Measurements from ENCODE around the gene DAPK3.

DAPK3 gene

DNA sequence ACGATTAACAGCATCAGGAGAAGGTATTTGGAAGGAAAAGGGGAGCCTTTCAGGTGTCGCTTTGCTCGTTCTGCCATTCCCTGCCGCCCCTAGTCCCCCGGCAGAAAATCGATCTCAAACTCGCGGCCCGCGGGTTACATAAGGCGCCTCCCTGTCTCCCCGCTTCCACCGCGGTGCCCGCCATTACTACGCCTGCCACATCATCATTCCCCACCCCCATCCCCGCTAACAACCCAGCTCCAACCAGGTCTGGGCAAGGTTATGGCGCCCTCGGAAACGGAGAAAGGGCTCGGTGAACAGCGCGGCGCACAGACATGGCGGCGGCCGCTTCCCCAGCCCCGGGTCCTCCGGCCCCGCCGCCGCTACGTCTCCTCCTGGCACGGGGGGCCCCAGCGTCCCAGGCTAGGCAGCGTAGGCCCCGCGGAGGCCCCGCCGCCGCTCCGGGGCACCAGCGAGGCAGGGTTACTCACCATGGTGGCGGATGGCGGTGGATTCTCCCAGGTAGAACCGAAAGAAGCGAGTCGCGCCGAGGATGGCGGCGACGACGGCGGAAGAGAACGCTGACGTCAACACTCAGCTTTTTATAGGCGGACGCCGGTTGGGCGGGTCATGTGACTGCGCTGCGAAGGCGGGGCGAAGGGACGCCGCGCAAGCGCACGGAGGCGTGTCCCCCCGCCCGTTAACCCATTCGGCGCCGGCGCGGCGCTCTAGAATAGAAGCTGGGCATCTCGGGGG, 14.2 kb upstream of the DAPK3 start, which contains the start of gene EEF2 (continued):
- TF ChIP-seq, protein P1, sequence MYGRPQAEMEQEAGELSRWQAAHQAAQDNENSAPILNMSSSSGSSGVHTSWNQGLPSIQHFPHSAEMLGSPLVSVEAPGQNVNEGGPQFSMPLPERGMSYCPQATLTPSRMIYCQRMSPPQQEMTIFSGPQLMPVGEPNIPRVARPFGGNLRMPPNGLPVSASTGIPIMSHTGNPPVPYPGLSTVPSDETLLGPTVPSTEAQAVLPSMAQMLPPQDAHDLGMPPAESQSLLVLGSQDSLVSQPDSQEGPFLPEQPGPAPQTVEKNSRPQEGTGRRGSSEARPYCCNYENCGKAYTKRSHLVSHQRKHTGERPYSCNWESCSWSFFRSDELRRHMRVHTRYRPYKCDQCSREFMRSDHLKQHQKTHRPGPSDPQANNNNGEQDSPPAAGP (tag by site-specific recombination; IDR thresholded peaks at IDR 0.05) = peak; percentile 93
- peak; percentile 63; the same call in 1 of the 2 replicates for TF ChIP-seq ZBTB21 (tag by site-specific recombination; IDR thresholded peaks at IDR 0.05)
- TF ChIP-seq YY2 (tag by site-specific recombination; IDR thresholded peaks at IDR 0.05) = peak; percentile 96
- TF ChIP-seq ZNF184 (tag by site-specific recombination; IDR thresholded peaks at IDR 0.05) = no peak
- TF ChIP-seq, protein P2, sequence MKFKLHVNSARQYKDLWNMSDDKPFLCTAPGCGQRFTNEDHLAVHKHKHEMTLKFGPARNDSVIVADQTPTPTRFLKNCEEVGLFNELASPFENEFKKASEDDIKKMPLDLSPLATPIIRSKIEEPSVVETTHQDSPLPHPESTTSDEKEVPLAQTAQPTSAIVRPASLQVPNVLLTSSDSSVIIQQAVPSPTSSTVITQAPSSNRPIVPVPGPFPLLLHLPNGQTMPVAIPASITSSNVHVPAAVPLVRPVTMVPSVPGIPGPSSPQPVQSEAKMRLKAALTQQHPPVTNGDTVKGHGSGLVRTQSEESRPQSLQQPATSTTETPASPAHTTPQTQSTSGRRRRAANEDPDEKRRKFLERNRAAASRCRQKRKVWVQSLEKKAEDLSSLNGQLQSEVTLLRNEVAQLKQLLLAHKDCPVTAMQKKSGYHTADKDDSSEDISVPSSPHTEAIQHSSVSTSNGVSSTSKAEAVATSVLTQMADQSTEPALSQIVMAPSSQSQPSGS (tag by site-specific recombination; IDR thresholded peaks at IDR 0.05; ENCODE audit: low read depth) = peak; percentile 95
- 0 out of 2 replicates have a peak, but pooled peaks have one; percentile 23 for TF ChIP-seq ZBTB1 (tag by site-specific recombination; IDR thresholded peaks at IDR 0.05)
- peak; percentile 73 for TF ChIP-seq SP2 (tag by site-specific recombination; IDR thresholded peaks at IDR 0.05)
- TF ChIP-seq ZNF843 (tag by site-specific recombination; IDR thresholded peaks at IDR 0.05) = 0 out of 2 replicates have a peak, but pooled peaks have one; percentile 49
- no peak for TF ChIP-seq ZNF473 (tag by site-specific recombination; IDR thresholded peaks at IDR 0.05)
- TF ChIP-seq, protein P3, sequence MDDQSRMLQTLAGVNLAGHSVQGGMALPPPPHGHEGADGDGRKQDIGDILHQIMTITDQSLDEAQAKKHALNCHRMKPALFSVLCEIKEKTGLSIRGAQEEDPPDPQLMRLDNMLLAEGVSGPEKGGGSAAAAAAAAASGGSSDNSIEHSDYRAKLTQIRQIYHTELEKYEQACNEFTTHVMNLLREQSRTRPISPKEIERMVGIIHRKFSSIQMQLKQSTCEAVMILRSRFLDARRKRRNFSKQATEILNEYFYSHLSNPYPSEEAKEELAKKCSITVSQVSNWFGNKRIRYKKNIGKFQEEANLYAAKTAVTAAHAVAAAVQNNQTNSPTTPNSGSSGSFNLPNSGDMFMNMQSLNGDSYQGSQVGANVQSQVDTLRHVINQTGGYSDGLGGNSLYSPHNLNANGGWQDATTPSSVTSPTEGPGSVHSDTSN (CRISPR knock-in tag; IDR thresholded peaks at IDR 0.05) = peak; percentile 79; the same call in 1 of the 2 replicates
- no peak for TF ChIP-seq OSR2 (tag by site-specific recombination; IDR thresholded peaks at IDR 0.05)
- TF ChIP-seq ZNF501 (tag by site-specific recombination; IDR thresholded peaks at IDR 0.05) = peak; percentile 71; the same call in 1 of the 2 replicates
- peak; percentile 86; the same call in 1 of the 2 replicates for TF ChIP-seq KLF9 (tag by site-specific recombination; IDR thresholded peaks at IDR 0.05; ENCODE audit: low read depth)
- peak; percentile 88 for TF ChIP-seq ZSCAN30 (tag by site-specific recombination; IDR thresholded peaks at IDR 0.05)
- 0 out of 2 replicates have a peak, but pooled peaks have one; percentile 15 for TF ChIP-seq ZNF266 (tag by site-specific recombination; IDR thresholded peaks at IDR 0.05; ENCODE audit: low read depth)
- peak; percentile 87 for TF ChIP-seq ZNF2 (tag by site-specific recombination; IDR thresholded peaks at IDR 0.05)
- TF ChIP-seq, protein P4, sequence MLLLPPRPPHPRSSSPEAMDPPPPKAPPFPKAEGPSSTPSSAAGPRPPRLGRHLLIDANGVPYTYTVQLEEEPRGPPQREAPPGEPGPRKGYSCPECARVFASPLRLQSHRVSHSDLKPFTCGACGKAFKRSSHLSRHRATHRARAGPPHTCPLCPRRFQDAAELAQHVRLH (tag by site-specific recombination; IDR thresholded peaks at IDR 0.05) = 0 out of 2 replicates have a peak, but pooled peaks have one; percentile 35
- peak; percentile 58; the same call in 1 of the 2 replicates for TF ChIP-seq EGR2 (tag by site-specific recombination; IDR thresholded peaks at IDR 0.05; ENCODE audit: low read depth)
- TF ChIP-seq ZNF391 (tag by site-specific recombination; IDR thresholded peaks at IDR 0.05; ENCODE audit: borderline replicate concordance, low read depth) = 0 out of 2 replicates have a peak, but pooled peaks have one; percentile 92
- peak; percentile 3; the same call in 1 of the 2 replicates for TF ChIP-seq ZNF146 (tag by site-specific recombination; IDR thresholded peaks at IDR 0.05)
- TF ChIP-seq ZNF785 (tag by site-specific recombination; IDR thresholded peaks at IDR 0.05) = peak; percentile 73
- no peak for TF ChIP-seq ZNF223 (tag by site-specific recombination; IDR thresholded peaks at IDR 0.05)
- TF ChIP-seq SP7 (tag by site-specific recombination; IDR thresholded peaks at IDR 0.05) = peak; percentile 88; the same call in 1 of the 2 replicates
- no peak for TF ChIP-seq ZNF16 (tag by site-specific recombination; IDR thresholded peaks at IDR 0.05; ENCODE audit: low read depth)
- TF ChIP-seq, protein P5, sequence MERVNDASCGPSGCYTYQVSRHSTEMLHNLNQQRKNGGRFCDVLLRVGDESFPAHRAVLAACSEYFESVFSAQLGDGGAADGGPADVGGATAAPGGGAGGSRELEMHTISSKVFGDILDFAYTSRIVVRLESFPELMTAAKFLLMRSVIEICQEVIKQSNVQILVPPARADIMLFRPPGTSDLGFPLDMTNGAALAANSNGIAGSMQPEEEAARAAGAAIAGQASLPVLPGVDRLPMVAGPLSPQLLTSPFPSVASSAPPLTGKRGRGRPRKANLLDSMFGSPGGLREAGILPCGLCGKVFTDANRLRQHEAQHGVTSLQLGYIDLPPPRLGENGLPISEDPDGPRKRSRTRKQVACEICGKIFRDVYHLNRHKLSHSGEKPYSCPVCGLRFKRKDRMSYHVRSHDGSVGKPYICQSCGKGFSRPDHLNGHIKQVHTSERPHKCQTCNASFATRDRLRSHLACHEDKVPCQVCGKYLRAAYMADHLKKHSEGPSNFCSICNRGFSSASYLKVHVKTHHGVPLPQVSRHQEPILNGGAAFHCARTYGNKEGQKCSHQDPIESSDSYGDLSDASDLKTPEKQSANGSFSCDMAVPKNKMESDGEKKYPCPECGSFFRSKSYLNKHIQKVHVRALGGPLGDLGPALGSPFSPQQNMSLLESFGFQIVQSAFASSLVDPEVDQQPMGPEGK (tag by site-specific recombination; IDR thresholded peaks at IDR 0.05) = peak; percentile 87
- TF ChIP-seq, protein P6, sequence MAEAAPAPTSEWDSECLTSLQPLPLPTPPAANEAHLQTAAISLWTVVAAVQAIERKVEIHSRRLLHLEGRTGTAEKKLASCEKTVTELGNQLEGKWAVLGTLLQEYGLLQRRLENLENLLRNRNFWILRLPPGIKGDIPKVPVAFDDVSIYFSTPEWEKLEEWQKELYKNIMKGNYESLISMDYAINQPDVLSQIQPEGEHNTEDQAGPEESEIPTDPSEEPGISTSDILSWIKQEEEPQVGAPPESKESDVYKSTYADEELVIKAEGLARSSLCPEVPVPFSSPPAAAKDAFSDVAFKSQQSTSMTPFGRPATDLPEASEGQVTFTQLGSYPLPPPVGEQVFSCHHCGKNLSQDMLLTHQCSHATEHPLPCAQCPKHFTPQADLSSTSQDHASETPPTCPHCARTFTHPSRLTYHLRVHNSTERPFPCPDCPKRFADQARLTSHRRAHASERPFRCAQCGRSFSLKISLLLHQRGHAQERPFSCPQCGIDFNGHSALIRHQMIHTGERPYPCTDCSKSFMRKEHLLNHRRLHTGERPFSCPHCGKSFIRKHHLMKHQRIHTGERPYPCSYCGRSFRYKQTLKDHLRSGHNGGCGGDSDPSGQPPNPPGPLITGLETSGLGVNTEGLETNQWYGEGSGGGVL (tag by site-specific recombination; IDR thresholded peaks at IDR 0.05) = peak; percentile 46
- no peak for TF ChIP-seq ZNF600 (tag by site-specific recombination; IDR thresholded peaks at IDR 0.05)
- TF ChIP-seq, protein P7, sequence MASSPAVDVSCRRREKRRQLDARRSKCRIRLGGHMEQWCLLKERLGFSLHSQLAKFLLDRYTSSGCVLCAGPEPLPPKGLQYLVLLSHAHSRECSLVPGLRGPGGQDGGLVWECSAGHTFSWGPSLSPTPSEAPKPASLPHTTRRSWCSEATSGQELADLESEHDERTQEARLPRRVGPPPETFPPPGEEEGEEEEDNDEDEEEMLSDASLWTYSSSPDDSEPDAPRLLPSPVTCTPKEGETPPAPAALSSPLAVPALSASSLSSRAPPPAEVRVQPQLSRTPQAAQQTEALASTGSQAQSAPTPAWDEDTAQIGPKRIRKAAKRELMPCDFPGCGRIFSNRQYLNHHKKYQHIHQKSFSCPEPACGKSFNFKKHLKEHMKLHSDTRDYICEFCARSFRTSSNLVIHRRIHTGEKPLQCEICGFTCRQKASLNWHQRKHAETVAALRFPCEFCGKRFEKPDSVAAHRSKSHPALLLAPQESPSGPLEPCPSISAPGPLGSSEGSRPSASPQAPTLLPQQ (tag by site-specific recombination; IDR thresholded peaks at IDR 0.05) = peak; percentile 80; the same call in 1 of the 2 replicates
- TF ChIP-seq KLF8 (tag by site-specific recombination; IDR thresholded peaks at IDR 0.05) = peak; percentile 87
- peak; percentile 51; the same call in 1 of the 2 replicates for TF ChIP-seq ZNF10 (tag by site-specific recombination; IDR thresholded peaks at IDR 0.05)
- no peak for TF ChIP-seq ZNF354C (tag by site-specific recombination; IDR thresholded peaks at IDR 0.05; ENCODE audit: borderline replicate concordance, low read depth)
